Subcutaneous abdominal adipose tissue (tissue), 5 donors: Measurements from ENCODE around the gene TBC1D8.

Experiments used
- H3K27ac ChIP-seq: one replicate; pipeline ENCODE4 v1.7.0; 2013; ENCODE audit warnings: low read depth, mild to moderate bottlenecking, inconsistent platforms, low read length, moderate library complexity
- H3K27me3 ChIP-seq, 5 donors: one replicate each; pipeline ENCODE4 v1.7.0; 2013; ENCODE audit warnings: low read length in 5 of 5, inconsistent platforms in 1 of 5; ENCODE audit not compliant: control insufficient read depth in 5 of 5, insufficient read depth in 4 of 5
- H3K36me3 ChIP-seq, 5 donors: one replicate each; pipeline ENCODE4 v1.7.0; 2013; ENCODE audit warnings: low read length in 5 of 5; ENCODE audit not compliant: control insufficient read depth in 5 of 5, insufficient read depth in 5 of 5
- H3K4me1 ChIP-seq, 5 donors: one replicate each; pipeline ENCODE4 v1.7.0; 2013; ENCODE audit warnings: low read length in 5 of 5, mild to moderate bottlenecking in 3 of 5, moderate library complexity in 1 of 5; ENCODE audit not compliant: control insufficient read depth in 5 of 5, insufficient read depth in 5 of 5
- H3K4me3 ChIP-seq, 5 donors: one replicate each; pipeline ENCODE4 v1.7.0; 2013; ENCODE audit warnings: low read length in 5 of 5, low read depth in 1 of 5
- H3K9ac ChIP-seq, 5 donors: one replicate each; pipeline ENCODE4 v1.7.0; 2013; ENCODE audit warnings: low read length in 5 of 5, mild to moderate bottlenecking in 4 of 5, moderate library complexity in 3 of 5
- H3K9me3 ChIP-seq, 5 donors: one replicate each; pipeline ENCODE4 v1.7.0; 2013; ENCODE audit warnings: low read length in 5 of 5; ENCODE audit not compliant: control insufficient read depth in 5 of 5
- donor health status: healthy.
- donor health status: healthy.
- donor health status: healthy.
- donor health status: healthy.
- donor health status: healthy.

Gene TBC1D8

DNA sequence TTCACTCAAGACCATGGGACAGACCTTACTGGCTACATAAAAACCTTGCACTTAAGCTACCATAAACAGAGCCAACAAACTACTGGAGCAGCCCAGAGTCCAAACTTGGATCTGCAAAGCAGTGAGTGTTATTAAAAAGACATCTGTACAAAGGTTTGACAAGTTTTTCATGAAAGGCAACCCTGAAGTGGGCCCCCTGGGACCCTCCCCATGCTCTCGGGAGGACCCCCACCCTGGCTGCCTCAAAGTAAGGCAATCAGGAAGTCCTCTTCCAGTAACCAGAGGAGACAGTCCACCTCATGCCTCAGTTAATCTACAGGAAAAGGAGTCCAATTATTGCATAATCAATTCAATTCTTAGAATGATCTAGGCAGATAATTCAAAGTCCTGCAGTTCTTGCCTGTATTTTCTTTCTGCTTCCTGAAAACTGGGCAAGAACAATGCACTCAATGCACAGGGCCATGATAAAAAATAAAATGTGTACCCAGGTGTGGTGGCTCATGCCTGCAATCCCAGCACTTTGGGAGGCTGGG lies 69.7 kb downstream of the TBC1D8 start:
- no peak overlapping the region for H3K4me3 ChIP-seq
- no peaks in the 10 kb centered on the region for H3K9me3 ChIP-seq
- peaks cover 0 to 2% (median 0%) of the 10 kb centered on the region in 5 donors for H3K4me1 ChIP-seq
- no peak overlapping the region for H3K27ac ChIP-seq
- peaks cover 0 to 5% (median 0%) of the 10 kb centered on the region in 5 donors for H3K36me3 ChIP-seq
- H3K27me3 ChIP-seq, result no peaks in the 10 kb centered on the region
- no peak overlapping the region for H3K9ac ChIP-seq

DNA sequence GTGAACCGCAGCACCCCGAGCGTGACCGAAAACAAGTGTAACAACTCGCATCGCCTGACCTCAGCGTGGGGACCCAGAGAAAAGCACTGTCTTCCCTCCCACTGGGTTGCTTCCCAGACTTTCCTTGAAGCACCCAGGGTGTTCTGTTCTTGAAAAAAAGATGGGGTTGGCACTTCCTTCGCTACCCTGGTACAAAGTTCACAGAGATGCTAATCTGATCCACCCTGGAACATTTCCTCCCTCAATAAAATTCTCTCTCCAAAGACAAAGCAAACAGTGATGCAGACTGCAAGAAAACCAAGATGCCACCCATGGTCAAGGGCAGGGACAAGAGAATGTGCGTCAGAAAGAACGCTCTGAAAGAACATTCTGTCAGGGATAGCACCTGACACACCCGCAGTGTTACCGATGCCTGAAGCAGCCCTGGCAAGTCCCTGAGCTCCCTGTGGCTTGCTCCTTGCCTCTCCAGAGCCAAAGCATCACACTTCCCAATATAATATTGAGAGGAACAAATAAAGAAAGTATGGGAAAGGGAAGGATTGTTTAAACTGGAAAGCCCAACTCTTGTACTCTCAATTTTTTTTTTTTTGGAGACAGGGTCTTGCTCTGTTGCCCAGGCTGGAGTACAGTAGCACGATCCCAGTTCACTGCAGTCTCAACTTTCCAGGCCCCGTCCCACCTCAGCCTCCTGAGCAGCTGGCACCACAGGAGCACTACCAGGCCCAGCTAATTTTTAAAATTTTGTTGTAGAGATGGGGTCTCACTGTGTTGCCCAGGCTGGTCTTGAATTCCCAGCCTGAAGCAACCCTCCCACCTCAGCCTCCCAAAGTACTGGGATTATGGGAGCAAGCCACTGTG lies 70.7 kb downstream of the TBC1D8 start:
- no peak overlapping the region for H3K4me3 ChIP-seq
- no peak overlapping the region for H3K9ac ChIP-seq
- no peaks in the 10 kb centered on the region for H3K27me3 ChIP-seq
- H3K36me3 ChIP-seq, result peaks cover 0 to 5% (median 0%) of the 10 kb centered on the region in 5 donors
- H3K27ac ChIP-seq, result no peak overlapping the region
- no peaks in the 10 kb centered on the region for H3K9me3 ChIP-seq
- H3K4me1 ChIP-seq, result peaks cover 0 to 3% (median 0%) of the 10 kb centered on the region in 5 donors

DNA sequence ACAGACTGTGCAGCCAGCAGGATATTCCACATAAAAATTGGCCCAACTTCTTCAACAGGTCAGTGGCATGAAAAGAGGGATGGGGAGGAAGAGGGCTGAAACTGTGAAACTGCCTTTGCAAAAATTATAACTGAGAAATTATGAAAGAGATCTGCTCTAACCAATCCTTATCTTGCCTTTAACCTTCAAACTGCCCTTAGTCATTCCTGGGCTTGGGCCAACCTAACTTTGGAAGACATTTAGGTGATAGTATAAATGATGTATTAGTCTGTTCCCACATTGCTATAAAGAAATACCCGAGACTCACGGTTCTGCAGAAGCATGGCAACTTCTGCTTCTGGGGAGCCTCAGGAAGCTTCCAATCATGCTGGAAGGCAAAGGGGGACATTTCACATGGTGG lies 74.6 kb downstream of the TBC1D8 start:
- Histone ChIP-seq H3K9ac (no peak overlapping the region), H3K27ac (no peak overlapping the region), H3K9me3 (peaks cover 0 to 4% (median 0%) of the 10 kb centered on the region in 5 donors), H3K4me1 (peaks cover 0 to 3% (median 0%) of the 10 kb centered on the region in 5 donors), H3K36me3 (no peaks in the 10 kb centered on the region), H3K27me3 (no peaks in the 10 kb centered on the region), H3K4me3 (no peak overlapping the region)

DNA sequence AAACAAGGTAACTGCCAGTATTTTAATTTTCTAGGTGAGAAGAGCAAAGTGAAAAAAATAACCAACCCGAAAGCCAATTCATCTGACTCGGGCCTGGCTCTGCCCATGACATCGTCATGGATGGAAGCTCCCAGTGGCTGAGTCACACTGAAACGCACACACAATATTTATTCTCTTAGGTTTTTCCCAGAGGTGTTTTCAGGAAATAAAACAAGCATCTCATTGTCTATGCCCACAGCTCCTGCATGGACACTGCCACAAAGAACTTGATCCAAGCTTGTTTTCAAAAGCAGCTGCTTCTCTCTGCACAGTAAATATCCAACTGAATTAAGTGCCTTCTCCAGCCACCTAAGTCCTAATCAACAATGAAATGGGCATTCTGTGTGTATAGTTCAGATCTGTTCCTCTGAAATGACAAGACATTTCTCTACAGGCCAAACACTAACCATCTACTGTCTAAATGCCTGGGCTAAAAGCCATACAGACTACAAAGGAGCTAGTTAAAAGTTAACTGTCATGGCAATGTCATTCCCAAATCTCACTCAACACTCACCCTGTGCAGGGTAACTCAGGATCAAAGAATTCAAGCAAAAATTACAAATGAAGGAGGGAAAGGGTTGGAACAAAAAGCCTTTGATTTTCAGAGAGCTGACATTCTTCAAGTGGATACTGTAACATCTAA lies 86.2 kb downstream of the TBC1D8 start:
- Histone ChIP-seq H3K36me3 (no peaks in the 10 kb centered on the region), H3K27me3 (no peaks in the 10 kb centered on the region), H3K9ac (no peak overlapping the region), H3K4me1 (peaks cover 2 to 19% (median 15%) of the 10 kb centered on the region in 5 donors), H3K27ac (no peak overlapping the region), H3K9me3 (no peaks in the 10 kb centered on the region), H3K4me3 (no peak overlapping the region)

DNA sequence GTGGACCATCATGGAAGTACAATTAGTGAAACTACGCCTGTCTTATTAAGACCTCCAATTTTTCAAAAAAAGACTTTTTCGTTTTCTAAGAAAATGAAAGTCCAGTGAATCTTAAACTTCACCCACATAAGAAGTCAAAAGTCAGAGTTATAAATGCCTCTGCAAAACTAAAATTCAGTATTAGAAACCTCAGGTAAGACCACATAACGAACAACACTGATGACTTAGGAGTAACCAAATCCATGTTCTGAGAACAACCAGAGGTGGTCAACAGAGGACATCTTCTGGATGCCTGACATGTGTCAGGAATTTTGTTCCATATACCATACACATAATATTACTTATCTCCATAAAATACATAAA lies 86.7 kb downstream of the TBC1D8 start:
- H3K9ac ChIP-seq, result no peak overlapping the region
- H3K9me3 ChIP-seq, result no peaks in the 10 kb centered on the region
- H3K27me3 ChIP-seq, result no peaks in the 10 kb centered on the region
- no peak overlapping the region for H3K4me3 ChIP-seq
- H3K36me3 ChIP-seq, result no peaks in the 10 kb centered on the region
- H3K4me1 ChIP-seq, result peaks cover 2 to 19% (median 15%) of the 10 kb centered on the region in 5 donors
- H3K27ac ChIP-seq, result no peak overlapping the region

DNA sequence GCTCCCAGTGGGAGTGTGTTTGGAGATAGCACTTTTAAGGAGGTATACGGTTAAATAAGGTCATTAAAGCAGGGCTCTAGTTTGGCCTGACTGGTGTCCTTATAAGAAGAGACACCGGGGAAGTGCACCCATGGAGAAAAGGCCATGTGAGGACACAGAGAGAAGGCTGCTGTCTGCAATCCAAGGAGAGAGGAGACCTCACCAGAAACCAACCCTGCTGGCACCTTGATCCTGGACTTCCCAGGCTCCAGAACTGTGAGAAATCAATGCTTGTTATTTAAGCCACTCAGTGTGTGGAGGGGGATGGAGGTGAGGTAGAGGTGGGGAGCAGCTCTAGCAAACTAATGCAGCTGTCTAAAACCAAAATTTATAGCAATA lies 87.1 kb downstream of the TBC1D8 start:
- H3K27ac ChIP-seq, result no peak overlapping the region
- H3K4me1 ChIP-seq, result peaks cover 2 to 19% (median 15%) of the 10 kb centered on the region in 5 donors
- H3K9ac ChIP-seq, result no peak overlapping the region
- no peaks in the 10 kb centered on the region for H3K36me3 ChIP-seq
- H3K4me3 ChIP-seq, result no peak overlapping the region
- no peaks in the 10 kb centered on the region for H3K27me3 ChIP-seq
- no peaks in the 10 kb centered on the region for H3K9me3 ChIP-seq

DNA sequence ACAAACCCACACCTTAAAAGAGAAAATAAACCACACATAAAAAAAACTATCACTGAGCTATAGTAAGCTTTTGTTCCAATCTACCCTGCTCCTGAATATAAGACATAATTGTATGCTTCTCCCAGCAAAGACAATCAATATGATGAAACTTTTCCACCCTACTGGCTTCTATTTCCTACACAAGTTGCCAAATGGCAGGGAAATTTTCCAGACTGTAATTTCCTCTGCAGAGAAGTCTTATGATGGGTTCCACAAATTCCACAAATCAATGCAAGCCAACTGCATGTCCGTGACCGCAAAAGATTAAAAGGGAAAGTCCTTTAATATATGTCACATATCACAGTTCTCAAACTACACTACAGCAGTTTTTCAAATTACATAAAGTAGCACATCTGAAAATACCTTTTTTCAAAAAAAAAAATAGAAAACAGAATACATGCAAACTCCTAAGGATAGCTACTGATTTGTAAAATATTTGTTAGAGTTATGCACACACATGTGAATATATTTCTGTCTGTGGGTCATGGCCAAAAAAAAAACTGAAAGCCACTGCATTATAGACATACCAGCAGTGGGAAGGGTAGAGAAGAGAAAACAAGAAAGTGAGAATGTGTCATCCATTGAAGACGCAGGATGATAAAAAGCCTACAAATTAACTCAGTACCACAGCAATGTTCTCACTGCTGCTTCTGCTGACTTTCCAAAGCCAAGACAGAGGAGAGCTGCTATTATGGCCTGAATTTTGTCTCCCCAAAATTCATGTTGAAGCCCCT lies 87.6 kb downstream of the TBC1D8 start:
- no peak overlapping the region for H3K9ac ChIP-seq
- no peaks in the 10 kb centered on the region for H3K27me3 ChIP-seq
- no peaks in the 10 kb centered on the region for H3K9me3 ChIP-seq
- no peak overlapping the region for H3K27ac ChIP-seq
- peaks cover 2 to 19% (median 15%) of the 10 kb centered on the region in 5 donors for H3K4me1 ChIP-seq
- H3K36me3 ChIP-seq, result no peaks in the 10 kb centered on the region
- H3K4me3 ChIP-seq, result no peak overlapping the region

DNA sequence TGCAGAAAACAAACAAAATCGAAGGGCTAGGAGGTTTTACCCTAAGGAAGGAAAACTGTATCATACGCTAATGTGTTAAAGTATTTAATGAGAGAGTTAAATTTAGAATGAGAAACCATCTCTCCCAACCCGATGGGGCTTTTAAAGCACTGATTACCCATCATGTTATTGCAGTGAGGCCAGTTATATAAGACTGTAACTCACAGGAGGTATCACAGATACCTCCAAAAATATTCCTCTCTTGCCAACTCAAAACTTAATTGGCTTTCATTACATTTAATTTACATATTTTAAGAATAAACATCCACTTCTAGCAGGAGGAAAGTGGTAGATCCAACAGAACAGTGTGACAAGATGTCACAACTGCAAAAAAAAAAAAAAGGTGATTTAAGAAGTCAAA lies 92.8 kb downstream of the TBC1D8 start:
- Histone ChIP-seq H3K9ac (no peak overlapping the region), H3K4me3 (no peak overlapping the region), H3K9me3 (no peaks in the 10 kb centered on the region), H3K27me3 (no peaks in the 10 kb centered on the region), H3K27ac (no peak overlapping the region), H3K4me1 (peaks cover 1 to 8% (median 6%) of the 10 kb centered on the region in 5 donors), H3K36me3 (peaks cover 4 to 14% (median 6%) of the 10 kb centered on the region in 5 donors)

DNA sequence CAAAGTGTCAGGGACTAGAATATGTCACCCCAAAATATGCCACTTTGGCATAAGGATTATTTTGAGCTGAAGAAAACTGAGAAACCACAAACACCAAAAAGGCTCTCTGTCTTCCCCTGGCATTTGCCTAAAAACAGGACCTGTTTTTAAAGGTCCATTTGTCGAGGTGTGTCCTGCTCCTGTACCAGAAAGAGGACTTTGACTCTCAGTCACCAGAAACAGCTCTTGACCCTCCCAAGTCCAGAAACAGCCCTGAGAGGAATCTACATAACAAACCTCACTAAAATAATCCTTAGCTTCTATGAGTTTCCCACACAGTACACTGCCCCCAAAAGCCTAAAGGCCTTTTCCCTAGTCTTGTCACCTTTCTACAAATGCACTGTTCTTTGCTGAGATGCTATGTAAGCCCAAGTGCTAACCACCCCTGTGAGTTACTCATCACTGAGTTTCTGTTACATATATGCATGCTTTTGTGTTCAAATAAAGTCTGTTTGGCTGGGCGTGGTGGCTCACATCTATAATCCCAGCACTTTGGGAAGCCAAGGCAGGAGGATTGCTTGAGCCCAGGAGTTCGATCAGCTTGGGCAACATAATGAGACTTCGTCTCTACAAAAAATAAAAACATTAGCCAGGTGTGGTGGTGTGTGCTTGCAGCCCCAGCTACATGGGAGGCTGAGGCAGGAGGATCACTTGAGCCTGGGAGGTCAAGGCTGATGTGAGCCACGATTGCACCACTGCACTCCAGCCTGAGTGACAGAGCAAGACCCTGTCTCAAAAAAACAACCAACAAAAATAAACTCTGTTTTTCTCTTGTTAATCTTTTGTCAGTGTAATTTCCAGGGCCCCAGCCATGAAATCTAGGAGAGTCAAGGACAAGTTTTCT lies 93.9 kb downstream of the TBC1D8 start:
- H3K9ac ChIP-seq, result no peak overlapping the region
- H3K4me1 ChIP-seq, result no peaks in the 10 kb centered on the region
- H3K27me3 ChIP-seq, result no peaks in the 10 kb centered on the region
- H3K27ac ChIP-seq, result no peak overlapping the region
- H3K9me3 ChIP-seq, result no peaks in the 10 kb centered on the region
- peaks cover 4 to 21% (median 9%) of the 10 kb centered on the region in 5 donors for H3K36me3 ChIP-seq
- no peak overlapping the region for H3K4me3 ChIP-seq
